Mucosa of descending colon (tissue), 3 donors: ENCODE measurements around the gene TNFRSF12A. TPM values are rescaled to one million over a fixed set of nuclear protein-coding genes. Genes with fewer than 3 reads are reported as not detected.

Experiments used
- ATAC-seq: fragments of 200-7000 bp; cut with Tn5 transposase; one replicate; pipeline ENCODE4 v1.9.1; 2020; ENCODE audit warnings: mild to moderate bottlenecking, moderate library complexity
- DNase-seq, 3 donors: peaks; one replicate each; pipeline ENCODE4 v3.0.0-alpha.2; 2020
- H3K36me3 ChIP-seq: fragments of 200-600 bp; one replicate; pipeline ENCODE4 v1.8.0; 2021; ENCODE audit warnings: low read depth, mild to moderate bottlenecking
- H3K4me1 ChIP-seq: fragments of 200-600 bp; one replicate; pipeline ENCODE4 v1.8.0; 2021; ENCODE audit warnings: low read depth, mild to moderate bottlenecking
- H3K4me3 ChIP-seq: fragments of 200-600 bp; one replicate; pipeline ENCODE4 v1.8.0; 2021; ENCODE audit warnings: mild to moderate bottlenecking
- H3K9me3 ChIP-seq: fragments of 200-600 bp; one replicate; pipeline ENCODE4 v1.8.0; 2021; ENCODE audit warnings: mild to moderate bottlenecking
- intact Hi-C, 2 donors: fragments of 100-400 bp; cut with DNase I in 1 of 2; cut with micrococcal nuclease in 1 of 2; formaldehyde crosslinking; loops; one replicate each; pipeline versions ENCODE4 v1.11.0 to v1.11.1; 2022; cut with DNase I, micrococcal nuclease
- total RNA-seq, 3 donors: library from RNA; stranded (reverse); fragmentation: NEBNext Ultra II Directional in 2 of 3; extraction: Animal tissue kit (Norgen Biotek cat#: 25700) in 2 of 3; gene quantifications; one replicate each; pipeline versions ENCODE4 v1.2.1 to v1.2.4, GENCODE V29; 2021 to 2023
- TF ChIP-seq, protein P1 (sequence below): fragments of 200-600 bp; IDR thresholded peaks from one replicate; pipeline ENCODE4 v1.8.0; 2022; ENCODE audit warnings: antibody characterized with exemption, mild to moderate bottlenecking
- donor health status: DM: no; HTN: no; CAD: no; lungs with moderate emphysema.
- donor health status: DM: no; HTN: no; CAD: no.
- donor health status: DM: no; HTN: yes; CAD: no.

Gene TNFRSF12A
- total RNA-seq, 3 donors from 2014 or later, result 5.4 to 8.6 (median 6.7) TPM

DNA sequence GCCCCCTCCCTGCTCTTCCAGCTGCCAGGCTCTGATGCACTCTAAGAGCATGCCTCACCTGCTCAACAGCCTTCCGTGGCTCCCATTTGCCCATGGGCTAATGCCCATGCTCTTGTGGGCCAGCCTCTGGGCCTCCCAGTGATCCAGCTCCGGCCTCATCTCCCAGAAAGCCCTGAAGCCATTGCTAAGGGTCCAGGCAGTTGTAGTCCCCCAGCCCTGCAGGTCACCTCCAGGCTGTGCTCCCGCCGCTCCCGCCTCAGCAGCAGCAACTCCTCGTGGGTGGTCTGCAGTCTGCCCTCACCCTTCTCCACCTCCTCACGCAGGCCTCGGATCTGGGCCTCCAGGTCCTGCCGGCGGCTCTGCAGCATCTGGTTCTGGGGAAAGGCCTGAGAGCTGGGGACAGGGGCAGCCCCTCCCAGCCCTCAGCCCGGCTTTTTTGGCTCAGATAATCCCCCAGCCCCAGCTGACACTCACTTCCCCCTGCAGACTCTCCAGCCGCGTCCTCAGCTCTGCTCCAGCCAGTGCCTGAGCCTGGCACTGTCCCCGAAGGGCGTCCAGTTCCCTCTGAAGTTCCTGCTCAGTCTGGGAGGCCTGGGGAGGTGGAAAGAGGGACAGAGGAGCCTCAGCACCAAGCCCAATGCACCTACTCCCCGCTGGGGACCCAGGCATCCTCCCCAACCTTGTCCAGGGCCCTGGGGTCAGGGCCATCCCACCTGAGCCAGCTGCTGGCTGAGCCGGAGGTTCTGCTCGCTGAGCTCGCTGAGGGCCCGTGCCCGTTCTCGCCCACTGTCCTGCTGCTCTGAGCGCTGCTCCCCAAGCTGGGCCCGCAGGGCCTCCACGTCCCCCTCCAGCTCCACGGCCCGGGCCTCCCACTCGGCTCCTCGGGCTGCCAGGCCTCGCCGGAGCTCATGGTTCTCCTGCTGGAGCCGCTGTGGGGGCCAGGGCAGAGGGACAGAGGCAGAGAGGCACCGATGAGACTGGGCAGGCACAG is 10.3 kb downstream of the TNFRSF12A start:
- TF ChIP-seq, protein P1, sequence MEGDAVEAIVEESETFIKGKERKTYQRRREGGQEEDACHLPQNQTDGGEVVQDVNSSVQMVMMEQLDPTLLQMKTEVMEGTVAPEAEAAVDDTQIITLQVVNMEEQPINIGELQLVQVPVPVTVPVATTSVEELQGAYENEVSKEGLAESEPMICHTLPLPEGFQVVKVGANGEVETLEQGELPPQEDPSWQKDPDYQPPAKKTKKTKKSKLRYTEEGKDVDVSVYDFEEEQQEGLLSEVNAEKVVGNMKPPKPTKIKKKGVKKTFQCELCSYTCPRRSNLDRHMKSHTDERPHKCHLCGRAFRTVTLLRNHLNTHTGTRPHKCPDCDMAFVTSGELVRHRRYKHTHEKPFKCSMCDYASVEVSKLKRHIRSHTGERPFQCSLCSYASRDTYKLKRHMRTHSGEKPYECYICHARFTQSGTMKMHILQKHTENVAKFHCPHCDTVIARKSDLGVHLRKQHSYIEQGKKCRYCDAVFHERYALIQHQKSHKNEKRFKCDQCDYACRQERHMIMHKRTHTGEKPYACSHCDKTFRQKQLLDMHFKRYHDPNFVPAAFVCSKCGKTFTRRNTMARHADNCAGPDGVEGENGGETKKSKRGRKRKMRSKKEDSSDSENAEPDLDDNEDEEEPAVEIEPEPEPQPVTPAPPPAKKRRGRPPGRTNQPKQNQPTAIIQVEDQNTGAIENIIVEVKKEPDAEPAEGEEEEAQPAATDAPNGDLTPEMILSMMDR, result no peak
- Histone ChIP-seq H3K36me3 (no peaks in the 10 kb centered on the region), H3K4me3 (no peak overlapping the region), H3K4me1 (peaks cover 30% of the 10 kb centered on the region), H3K9me3 (no peaks in the 10 kb centered on the region)
- intact Hi-C loops, result no loop called here
- ATAC-seq (no peak), DNase-seq (peak in 1 of 3 donors; percentile 42)

DNA sequence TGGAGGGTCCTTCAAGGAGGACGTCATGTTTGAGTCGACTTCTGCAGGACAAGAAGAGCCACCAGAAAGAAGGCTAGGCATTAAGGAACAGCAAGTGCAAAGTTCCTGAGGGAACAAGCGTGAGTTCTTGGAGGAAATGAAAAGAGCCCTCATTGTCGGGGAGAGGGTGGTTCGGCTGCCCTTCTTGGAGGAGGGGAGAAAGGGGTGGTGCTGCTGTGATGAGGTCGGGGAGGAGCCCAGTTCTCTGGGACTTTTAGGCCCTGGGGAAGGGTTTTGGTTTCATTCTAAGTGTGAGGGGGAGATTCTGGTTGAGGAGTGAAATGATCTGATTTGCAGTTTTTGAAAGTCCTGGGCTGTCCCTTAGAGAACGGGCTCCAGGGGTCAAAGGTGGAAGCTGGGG is 12.5 kb downstream of the TNFRSF12A start:
- no peak for ATAC-seq
- H3K4me1 ChIP-seq, result peaks cover 41% of the 10 kb centered on the region
- H3K4me3 ChIP-seq, result no peak overlapping the region
- intact Hi-C loops, result no loop called here
- DNase-seq, result peak in 1 of 3 donors; percentile 36
- no peaks in the 10 kb centered on the region for H3K36me3 ChIP-seq
- TF ChIP-seq, protein P1, result no peak
- H3K9me3 ChIP-seq, result no peaks in the 10 kb centered on the region

- Histone ChIP-seq H3K4me3 (no peak overlapping the region), H3K4me1 (peaks cover 34% of the 10 kb centered on the region), H3K9me3 (no peaks in the 10 kb centered on the region), H3K36me3 (no peaks in the 10 kb centered on the region)
- DNase-seq (peak in 1 of 3 donors; percentile 56), ATAC-seq (no peak)
- TF ChIP-seq, protein P1, result no peak
- intact Hi-C loops, result no loop called here
These were observed 15.3 kb downstream of the TNFRSF12A start for GRCh38 chr16:3035289-3035971.

DNA sequence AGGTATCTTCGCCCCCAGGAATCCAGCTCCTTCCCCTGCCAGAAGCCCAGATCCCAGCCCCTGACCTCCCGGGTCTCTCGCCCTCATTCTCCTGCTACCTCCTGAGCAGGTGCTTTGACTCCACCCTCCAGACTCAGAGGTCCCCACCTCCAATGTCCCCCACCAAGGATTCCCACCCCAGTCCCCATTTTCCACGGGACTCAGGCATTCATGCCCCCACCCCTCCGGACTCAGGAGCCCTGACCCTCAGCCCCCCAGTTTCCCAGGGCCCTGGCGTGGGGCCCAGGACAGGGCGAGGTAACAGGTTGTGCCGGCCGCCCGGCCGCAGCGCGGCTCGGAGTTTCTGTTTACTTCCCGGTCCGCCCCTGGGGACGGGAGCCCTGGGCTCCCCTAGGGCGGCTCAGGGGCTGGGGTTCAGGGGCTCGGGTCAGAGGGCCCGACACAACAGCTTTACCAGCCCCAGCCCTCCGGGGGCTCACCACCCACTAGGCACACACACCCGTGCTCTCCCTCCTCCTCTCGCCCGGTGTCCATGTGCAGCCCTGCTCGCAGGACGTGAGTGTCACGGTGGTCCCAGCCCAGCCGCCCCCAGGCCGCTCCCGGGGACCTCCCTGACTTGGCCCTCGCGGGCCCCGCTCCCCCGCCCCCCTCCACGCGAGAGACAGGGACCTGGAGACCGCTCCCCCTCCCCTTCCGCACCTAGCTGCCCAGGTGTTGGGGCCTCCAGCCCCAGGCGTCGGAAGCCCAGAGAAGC is 16.0 kb downstream of the TNFRSF12A start:
- Histone ChIP-seq H3K9me3 (no peaks in the 10 kb centered on the region), H3K36me3 (no peaks in the 10 kb centered on the region), H3K4me3 (peak overlapping the region; percentile 42), H3K4me1 (peaks cover 34% of the 10 kb centered on the region)
- ATAC-seq (peak; percentile 63), DNase-seq (peak; percentile 67 to 84 (median 82))
- TF ChIP-seq, protein P1, result no peak
- intact Hi-C loops, result no loop called here

DNA sequence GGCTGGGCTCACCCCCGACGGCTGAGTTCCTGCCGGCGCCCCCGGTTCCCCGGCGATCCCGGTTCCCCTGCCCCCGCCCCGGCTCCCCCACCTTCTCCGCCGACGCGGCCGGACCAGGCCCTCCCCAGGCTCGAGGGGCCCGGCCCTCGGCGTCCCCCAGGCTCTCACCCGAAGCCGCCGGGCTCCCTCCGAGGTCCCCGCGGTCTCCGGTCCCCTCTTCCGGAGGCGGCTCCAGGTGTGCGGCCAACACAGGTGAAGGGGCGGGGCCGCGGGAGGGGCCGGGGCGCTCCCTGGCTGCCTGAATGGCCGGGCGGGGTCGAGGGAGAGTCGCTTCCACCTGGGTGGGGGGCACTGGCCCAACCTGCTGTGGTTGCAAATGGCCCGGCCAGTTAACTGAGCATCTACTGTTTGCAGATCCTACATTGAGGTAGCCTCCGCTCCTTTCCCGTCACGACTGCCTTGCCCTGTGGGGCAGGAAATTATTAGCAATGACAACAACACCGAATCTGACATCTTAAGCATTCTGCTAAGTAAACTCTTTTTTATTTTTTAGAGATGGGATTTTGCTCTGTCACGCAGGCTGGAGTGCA is 16.7 kb downstream of the TNFRSF12A start, which contains the start of gene BICDL2:
Gene BICDL2 (minus strand): TSS at position 219 of the 590 bp plus-strand sequence. CDS start 1,448 bp downstream, outside the sequence.
- peak; percentile 77 for ATAC-seq
- TF ChIP-seq, protein P1, result no peak

More for the DNA sequence above, 16.7 kb downstream of the TNFRSF12A start, which contains the start of gene BICDL2:
- Histone ChIP-seq H3K36me3 (no peaks in the 10 kb centered on the region), H3K9me3 (no peaks in the 10 kb centered on the region), H3K4me1 (peaks cover 28% of the 10 kb centered on the region), H3K4me3 (peak within 1 kb of the TSS; percentile 42)
- peak; percentile 87 to 94 (median 89) for DNase-seq
- intact Hi-C loops, result no loop called here
